Activated T-helper 2 cell treated with anti-CD3 and anti-CD28 coated beads, Interferon-gamma antibody, Interleukin-2, Interleukin-4, amounts not matched to agents 10 μg/mL and 5 μg/mL and 100 μg/mL, durations not matched to agents 14 hours and 24 hours and 36 hours (primary cell): ENCODE results near the gene GSTCD. TPM values are rescaled to one million over a fixed set of nuclear protein-coding genes. Genes with fewer than 3 reads are reported as not detected.
"Not testable (repeated sequence)": the region's sequence is repeated elsewhere in the genome, so short reads cannot be mapped to it uniquely, and the experiment has no call there.

Source experiments
- DNase-seq: peaks from one replicate; pipeline ENCODE4 v3.0.0; 2021; ENCODE audit warnings: low spot score
- H3K27ac Mint-ChIP-seq: one replicate; pipeline ENCODE4 v1.8.0; 2021; ENCODE audit warnings: mixed read lengths
- H3K27me3 Mint-ChIP-seq: one replicate; pipeline ENCODE4 v1.8.0; 2021; ENCODE audit warnings: low read depth, mixed read lengths
- H3K36me3 Mint-ChIP-seq: one replicate; pipeline ENCODE4 v1.8.0; 2021; ENCODE audit warnings: low read depth, mixed read lengths
- H3K4me1 Mint-ChIP-seq: one replicate; pipeline ENCODE4 v1.8.0; 2021; ENCODE audit warnings: low read depth, mixed read lengths
- H3K4me3 Mint-ChIP-seq: one replicate; pipeline ENCODE4 v1.8.0; 2021; ENCODE audit warnings: low read depth, mild to moderate bottlenecking, moderate library complexity, mixed read lengths
- H3K9me3 Mint-ChIP-seq: one replicate; pipeline ENCODE4 v1.8.0; 2021; ENCODE audit warnings: mixed read lengths
- intact Hi-C: fragments of 100-400 bp; cut with micrococcal nuclease; formaldehyde crosslinking; loops from one replicate; pipeline ENCODE4 v1.15.1; 2023
- total RNA-seq: library from RNA; stranded (reverse); gene quantifications from 2 replicates; pipeline ENCODE4 v1.2.3, GENCODE V29; 2022

Gene GSTCD
- total RNA-seq, 1 donor from 2014 or later = 15.7 TPM

GRCh38 chr4:105695832-105696231 lies 12.8 kb upstream of the GSTCD start:
- intact Hi-C loops, H3K4me3 Mint-ChIP-seq, H3K4me1 Mint-ChIP-seq, H3K9me3 Mint-ChIP-seq, H3K27ac Mint-ChIP-seq, H3K27me3 Mint-ChIP-seq, DNase-seq: not testable (repeated sequence)
- peaks cover 37% of the 10 kb centered on the region for H3K36me3 Mint-ChIP-seq

- H3K27ac Mint-ChIP-seq = no peak overlapping the region
- H3K27me3 Mint-ChIP-seq = no peaks in the 10 kb centered on the region
- intact Hi-C loops = no loop called here
- H3K9me3 Mint-ChIP-seq = no peaks in the 10 kb centered on the region
- H3K4me1 Mint-ChIP-seq = no peaks in the 10 kb centered on the region
- no peak for DNase-seq
- H3K4me3 Mint-ChIP-seq = no peak overlapping the region
- H3K36me3 Mint-ChIP-seq = peaks cover 27% of the 10 kb centered on the region
These were observed 10.0 kb upstream of the GSTCD start for GRCh38 chr4:105698607-105699006.

GRCh38 chr4:105707782-105708180 lies 803 bp upstream of the GSTCD start:
- no peaks in the 10 kb centered on the region for H3K27me3 Mint-ChIP-seq
- H3K4me1 Mint-ChIP-seq = peaks cover 26% of the 10 kb centered on the region
- intact Hi-C loops = loop anchor here (5.0 to 10.0 kb wide), 5 partner anchors 187 to 653 kb away; partner anchors contain the start of genes AIMP1, NPNT, PPA2 and TBCK
- H3K36me3 Mint-ChIP-seq = peaks cover 7% of the 10 kb centered on the region
- H3K4me3 Mint-ChIP-seq = peak overlapping the region; percentile 98
- no peak for DNase-seq
- H3K27ac Mint-ChIP-seq = peak overlapping the region; percentile 94
- H3K9me3 Mint-ChIP-seq = no peaks in the 10 kb centered on the region

- peaks cover 26% of the 10 kb centered on the region for H3K4me1 Mint-ChIP-seq
- no peaks in the 10 kb centered on the region for H3K9me3 Mint-ChIP-seq
- no peak for DNase-seq
- H3K27me3 Mint-ChIP-seq = no peaks in the 10 kb centered on the region
- H3K27ac Mint-ChIP-seq = peak overlapping the region; percentile 83
- H3K36me3 Mint-ChIP-seq = peaks cover 7% of the 10 kb centered on the region
- peak overlapping the region; percentile 98 for H3K4me3 Mint-ChIP-seq
- intact Hi-C loops = loop anchor here (5.0 to 10.0 kb wide), 5 partner anchors 186 to 654 kb away; partner anchors contain the start of genes AIMP1, NPNT, PPA2 and TBCK
These were observed 482 bp downstream of the GSTCD start for GRCh38 chr4:105709081-105709450.

- no peak for DNase-seq
- peaks cover 26% of the 10 kb centered on the region for H3K4me1 Mint-ChIP-seq
- peak overlapping the region; percentile 98 for H3K4me3 Mint-ChIP-seq
- no peaks in the 10 kb centered on the region for H3K9me3 Mint-ChIP-seq
- H3K27me3 Mint-ChIP-seq = no peaks in the 10 kb centered on the region
- intact Hi-C loops = no loop called here
- H3K27ac Mint-ChIP-seq = no peak overlapping the region
- H3K36me3 Mint-ChIP-seq = peaks cover 7% of the 10 kb centered on the region
These were observed 1.5 kb downstream of the GSTCD start for GRCh38 chr4:105710012-105710600.

- Mint-ChIP-seq H3K9me3 (no peaks in the 10 kb centered on the region), H3K27ac (no peak overlapping the region), H3K27me3 (no peaks in the 10 kb centered on the region), H3K4me1 (peaks cover 26% of the 10 kb centered on the region), H3K4me3 (no peak overlapping the region), H3K36me3 (peaks cover 7% of the 10 kb centered on the region)
- intact Hi-C loops = no loop called here
- no peak for DNase-seq
These were observed 2.1 kb downstream of the GSTCD start for GRCh38 chr4:105710678-105711077.

GRCh38 chr4:105712766-105713165 lies 4.2 kb downstream of the GSTCD start:
- peaks cover 11% of the 10 kb centered on the region for H3K4me1 Mint-ChIP-seq
- H3K27ac Mint-ChIP-seq = no peak overlapping the region
- H3K4me3 Mint-ChIP-seq = no peak overlapping the region
- no peaks in the 10 kb centered on the region for H3K9me3 Mint-ChIP-seq
- no peaks in the 10 kb centered on the region for H3K27me3 Mint-ChIP-seq
- intact Hi-C loops = no loop called here
- no peak for DNase-seq
- no peaks in the 10 kb centered on the region for H3K36me3 Mint-ChIP-seq

GRCh38 chr4:105714071-105714521 lies 5.5 kb downstream of the GSTCD start:
- Mint-ChIP-seq H3K4me1 (peaks cover 9% of the 10 kb centered on the region), H3K4me3 (no peak overlapping the region), H3K9me3 (no peaks in the 10 kb centered on the region), H3K27me3 (no peaks in the 10 kb centered on the region), H3K27ac (no peak overlapping the region), H3K36me3 (no peaks in the 10 kb centered on the region)
- no peak for DNase-seq
- intact Hi-C loops = no loop called here

GRCh38 chr4:105714932-105715331 lies 6.3 kb downstream of the GSTCD start:
- Mint-ChIP-seq H3K36me3 (peaks cover 1% of the 10 kb centered on the region), H3K4me1 (peaks cover 2% of the 10 kb centered on the region), H3K4me3 (no peak overlapping the region), H3K9me3 (no peaks in the 10 kb centered on the region), H3K27me3 (no peaks in the 10 kb centered on the region), H3K27ac (no peak overlapping the region)
- DNase-seq = no peak
- intact Hi-C loops = loop anchor here (5.0 kb wide), 1 partner anchor 193 kb away; no protein-coding TSS in a partner anchor

GRCh38 chr4:105715692-105716278 lies 7.2 kb downstream of the GSTCD start:
- H3K4me1 Mint-ChIP-seq = peaks cover 1% of the 10 kb centered on the region

GRCh38 chr4:105719204-105719603 lies 10.6 kb downstream of the GSTCD start:
- Mint-ChIP-seq H3K4me3 (no peak overlapping the region), H3K27ac (no peak overlapping the region), H3K4me1 (peaks cover 2% of the 10 kb centered on the region), H3K27me3 (no peaks in the 10 kb centered on the region), H3K9me3 (no peaks in the 10 kb centered on the region), H3K36me3 (peaks cover 6% of the 10 kb centered on the region)
- intact Hi-C loops = loop anchor here (5.0 kb wide), 1 partner anchor 197 kb away; no protein-coding TSS in a partner anchor
- DNase-seq = no peak

More at GRCh38 chr4:105715692-105716278, 7.2 kb downstream of the GSTCD start:
- Mint-ChIP-seq H3K36me3 (peaks cover 3% of the 10 kb centered on the region), H3K9me3 (no peaks in the 10 kb centered on the region), H3K27me3 (no peaks in the 10 kb centered on the region), H3K27ac (no peak overlapping the region), H3K4me3 (no peak overlapping the region)
- intact Hi-C loops = loop anchor here (5.0 kb wide), 1 partner anchor 193 kb away; no protein-coding TSS in a partner anchor
- no peak for DNase-seq

GRCh38 chr4:105725623-105726022 lies 17.0 kb downstream of the GSTCD start:
- Mint-ChIP-seq H3K4me1 (peaks cover 2% of the 10 kb centered on the region), H3K4me3 (no peak overlapping the region), H3K36me3 (peaks cover 24% of the 10 kb centered on the region), H3K27me3 (no peaks in the 10 kb centered on the region), H3K27ac (no peak overlapping the region), H3K9me3 (peaks cover 10% of the 10 kb centered on the region)
- intact Hi-C loops = no loop called here
- no peak for DNase-seq

- H3K27me3 Mint-ChIP-seq, H3K4me3 Mint-ChIP-seq, H3K4me1 Mint-ChIP-seq, intact Hi-C loops, H3K27ac Mint-ChIP-seq, DNase-seq: not testable (repeated sequence)
- Mint-ChIP-seq H3K9me3 (peaks cover 32% of the 10 kb centered on the region), H3K36me3 (peaks cover 50% of the 10 kb centered on the region)
These were observed 21.3 kb downstream of the GSTCD start for GRCh38 chr4:105729895-105730294.
